Measurements from ENCODE around the gene FRMD4B.

FRMD4B gene

DNA sequence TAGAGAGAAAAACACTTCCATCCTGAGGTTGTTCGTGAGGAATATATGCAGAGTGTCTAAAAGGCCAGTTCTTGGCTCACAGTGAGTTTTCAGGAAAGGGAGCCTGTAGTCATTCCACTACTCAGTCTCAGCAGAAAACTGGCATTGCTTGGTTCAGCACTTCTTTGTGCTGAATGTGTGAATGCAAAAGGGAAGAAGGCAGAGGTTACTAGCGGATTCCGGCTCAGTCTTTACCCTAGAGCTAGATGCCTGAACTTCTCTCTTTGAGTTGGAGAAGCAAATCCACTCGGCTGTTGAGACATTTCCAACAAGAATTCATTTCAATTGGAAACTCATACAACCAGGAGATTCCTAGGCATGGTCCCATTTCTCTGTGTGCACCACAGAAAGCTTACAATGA is 23.1 kb upstream of the FRMD4B start:
- no peak for TF ChIP-seq Cebpa-rat (IDR thresholded peaks at IDR 0.05)
- peaks cover 0 to 15% (median 6%) of the 10 kb centered on the region in 11 experiments; a peak in 11 of 22 replicates for H3K36me3 ChIP-seq
- H3K27ac ChIP-seq, result peak overlapping the region in 3 of 11 experiments; percentile 63 to 92 (median 87); a peak in 6 of 22 replicates
- peak overlapping the region in 3 of 11 experiments; percentile 19 to 81 (median 72); a peak in 5 of 22 replicates for H3K9ac ChIP-seq
- peaks cover 17 to 67% (median 30%) of the 10 kb centered on the region in 10 experiments for H3K4me1 ChIP-seq
- H3K27me3 ChIP-seq, result no peaks in the 10 kb centered on the region
- peak overlapping the region in 8 of 11 experiments; percentile 38 to 86 (median 60); a peak in 9 of 22 replicates for H3K4me2 ChIP-seq
- no peaks in the 10 kb centered on the region for H4K20me1 ChIP-seq
- H3K9me3 ChIP-seq (replicated peaks in 1 of 11), result peaks cover 13 to 25% (median 22%) of the 10 kb centered on the region in 11 experiments
- no peak overlapping the region for H3K4me3 ChIP-seq

DNA sequence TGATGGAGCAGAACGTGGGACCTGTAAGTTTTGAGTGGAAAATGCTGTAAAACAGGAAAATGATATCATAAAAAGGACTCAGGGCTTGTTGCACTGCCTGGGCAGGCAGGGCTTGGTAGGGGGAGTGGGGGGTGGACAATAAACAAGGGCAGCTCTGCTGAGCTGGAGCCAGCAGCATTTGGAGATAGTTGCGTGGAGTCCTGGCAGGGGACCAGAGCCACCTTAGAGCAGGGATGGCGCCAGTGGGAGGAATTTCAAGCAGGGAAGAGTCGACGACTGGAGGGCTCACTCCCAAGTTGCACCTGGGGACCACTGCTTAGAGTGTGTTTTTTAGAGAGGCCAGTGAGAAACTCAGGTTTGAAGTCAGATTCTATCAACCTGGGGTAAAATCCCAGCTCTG is 22.7 kb upstream of the FRMD4B start:
- Histone ChIP-seq H3K27me3 (no peaks in the 10 kb centered on the region), H3K9ac (peak overlapping the region in 2 of 11 experiments; percentile 72 to 76; a peak in 5 of 22 replicates), H3K36me3 (peaks cover 0 to 15% (median 6%) of the 10 kb centered on the region in 11 experiments; a peak in 11 of 22 replicates), H3K4me1 (peaks cover 13 to 62% (median 26%) of the 10 kb centered on the region in 10 experiments), H3K4me2 (peak overlapping the region in 3 of 11 experiments; percentile 64 to 86 (median 84); a peak in 6 of 22 replicates), H3K9me3 (replicated peaks in 1 of 11) (peaks cover 13 to 25% (median 22%) of the 10 kb centered on the region in 11 experiments), H4K20me1 (no peaks in the 10 kb centered on the region), H3K27ac (peak overlapping the region in 3 of 11 experiments; percentile 24 to 92 (median 87); a peak in 5 of 22 replicates), H3K4me3 (no peak overlapping the region)
- TF ChIP-seq Cebpa-rat (IDR thresholded peaks at IDR 0.05), result no peak

DNA sequence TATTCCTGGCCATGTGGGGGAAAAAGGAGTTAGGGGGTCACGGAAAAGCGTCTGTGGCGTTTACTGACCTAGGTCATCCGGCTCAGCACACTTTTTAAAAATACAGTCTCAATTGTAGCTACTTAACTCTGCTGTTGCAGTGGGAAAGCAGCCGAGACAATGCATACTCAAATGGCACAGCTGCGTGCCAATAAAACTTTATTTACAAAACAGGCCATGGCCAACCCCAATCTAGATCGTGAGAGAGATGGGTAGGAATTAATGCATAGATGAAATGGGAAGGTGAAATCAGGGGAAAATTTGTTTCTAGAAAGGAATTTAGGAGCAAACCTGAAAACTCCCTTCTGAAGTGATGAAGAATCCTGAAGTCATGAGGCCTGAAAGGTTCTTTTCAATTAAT is 22.0 kb upstream of the FRMD4B start:
- Histone ChIP-seq H3K36me3 (peaks cover 0 to 15% (median 6%) of the 10 kb centered on the region in 11 experiments; a peak in 11 of 22 replicates), H3K4me2 (peak overlapping the region in 2 of 11 experiments; percentile 84 to 86; a peak in 4 of 22 replicates), H3K4me3 (no peak overlapping the region), H3K27ac (peak overlapping the region in 2 of 11 experiments; percentile 87 to 92; a peak in 4 of 22 replicates), H3K9me3 (replicated peaks in 1 of 11) (peaks cover 13 to 25% (median 22%) of the 10 kb centered on the region in 11 experiments), H3K27me3 (no peaks in the 10 kb centered on the region), H4K20me1 (no peaks in the 10 kb centered on the region), H3K4me1 (peaks cover 11 to 60% (median 25%) of the 10 kb centered on the region in 10 experiments), H3K9ac (peak overlapping the region in 1 of 11 experiments; percentile 76; a peak in 1 of 22 replicates)
- no peak for TF ChIP-seq Cebpa-rat (IDR thresholded peaks at IDR 0.05)

DNA sequence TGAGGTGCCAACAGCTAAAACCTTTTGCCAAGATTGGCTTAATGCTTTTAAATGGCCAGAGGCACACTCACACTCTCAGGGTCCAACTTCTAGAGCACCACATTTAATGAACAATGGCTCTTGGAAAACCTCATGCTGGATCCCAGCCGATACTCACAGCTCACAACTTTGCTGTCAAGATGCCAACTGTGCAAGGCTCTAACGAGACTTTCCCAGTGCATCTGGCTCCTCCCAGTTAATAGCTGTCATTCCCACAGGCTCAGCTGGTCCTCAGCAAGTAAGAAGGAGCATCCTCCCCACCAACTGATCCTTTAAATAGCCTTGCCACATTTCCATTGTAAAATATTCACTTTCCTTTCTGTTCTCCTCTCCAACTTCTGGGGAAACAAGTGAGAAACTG is 20.3 kb upstream of the FRMD4B start:
- Histone ChIP-seq H4K20me1 (no peaks in the 10 kb centered on the region), H3K4me1 (peaks cover 11 to 47% (median 18%) of the 10 kb centered on the region in 10 experiments), H3K4me2 (peak overlapping the region in 1 of 11 experiments; percentile 42; a peak in 1 of 22 replicates), H3K9ac (no peak overlapping the region), H3K27ac (no peak overlapping the region), H3K36me3 (peaks cover 0 to 15% (median 6%) of the 10 kb centered on the region in 11 experiments; a peak in 11 of 22 replicates), H3K4me3 (no peak overlapping the region), H3K27me3 (no peaks in the 10 kb centered on the region), H3K9me3 (replicated peaks in 1 of 11) (peaks cover 13 to 25% (median 22%) of the 10 kb centered on the region in 11 experiments)
- no peak for TF ChIP-seq Cebpa-rat (IDR thresholded peaks at IDR 0.05)

DNA sequence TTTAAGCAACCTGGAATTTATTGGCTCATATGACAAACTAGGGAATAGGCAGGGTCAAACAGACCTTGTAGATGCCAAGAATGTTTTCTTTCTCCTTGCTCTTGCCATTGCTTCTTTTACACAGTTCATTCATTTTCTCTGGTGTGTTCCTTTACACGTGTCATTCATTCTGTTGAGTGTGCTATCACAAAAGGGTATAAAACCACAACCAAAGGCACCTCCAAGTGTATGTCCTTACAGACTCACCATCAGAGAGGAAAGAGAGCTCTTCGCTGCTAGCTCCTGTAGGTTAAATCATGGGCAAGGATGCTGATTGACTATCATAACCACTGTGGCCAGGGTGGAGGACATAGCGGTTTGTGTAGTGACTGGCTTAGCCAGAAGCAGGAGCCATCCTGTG is 19.2 kb upstream of the FRMD4B start:
- H3K4me3 ChIP-seq, result no peak overlapping the region
- peaks cover 8 to 38% (median 11%) of the 10 kb centered on the region in 10 experiments for H3K4me1 ChIP-seq
- no peak overlapping the region for H3K4me2 ChIP-seq
- peaks cover 13 to 25% (median 22%) of the 10 kb centered on the region in 11 experiments for H3K9me3 ChIP-seq (replicated peaks in 1 of 11)
- peaks cover 0 to 15% (median 6%) of the 10 kb centered on the region in 11 experiments; a peak in 11 of 22 replicates for H3K36me3 ChIP-seq
- H3K27me3 ChIP-seq, result no peaks in the 10 kb centered on the region
- no peak for TF ChIP-seq Cebpa-rat (IDR thresholded peaks at IDR 0.05)
- no peak overlapping the region for H3K27ac ChIP-seq
- H4K20me1 ChIP-seq, result no peaks in the 10 kb centered on the region
- no peak overlapping the region for H3K9ac ChIP-seq

DNA sequence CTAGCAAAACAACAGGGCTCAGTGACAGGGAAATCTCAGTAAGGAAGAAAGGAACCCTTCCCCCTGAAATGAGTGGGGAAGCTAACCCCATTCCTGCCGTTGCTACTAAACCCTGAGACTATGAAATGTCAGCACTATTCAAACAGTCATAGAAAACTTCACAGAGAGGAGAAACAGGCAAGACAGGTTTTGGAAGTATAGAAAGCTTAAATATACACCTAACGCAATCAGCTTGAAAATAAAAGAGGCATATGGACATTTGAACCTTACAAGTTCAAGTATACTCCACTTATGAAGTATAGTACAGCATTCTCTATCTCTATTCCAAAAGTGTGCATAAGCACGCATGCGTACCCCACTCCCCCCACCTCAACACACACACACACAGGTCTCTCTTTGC is 17.6 kb upstream of the FRMD4B start:
- H3K4me1 ChIP-seq, result peaks cover 0 to 33% (median 5%) of the 10 kb centered on the region in 10 experiments; a peak in 12 of 20 replicates
- H3K4me3 ChIP-seq, result no peak overlapping the region
- no peak for TF ChIP-seq Cebpa-rat (IDR thresholded peaks at IDR 0.05)
- H3K9ac ChIP-seq, result no peak overlapping the region
- H3K9me3 ChIP-seq (replicated peaks in 1 of 11), result peaks cover 13 to 25% (median 22%) of the 10 kb centered on the region in 11 experiments
- no peak overlapping the region for H3K27ac ChIP-seq
- H3K27me3 ChIP-seq, result no peaks in the 10 kb centered on the region
- peak overlapping the region in 1 of 11 experiments; percentile 8; a peak in 1 of 22 replicates for H3K4me2 ChIP-seq
- H4K20me1 ChIP-seq, result no peaks in the 10 kb centered on the region
- peaks cover 0 to 15% (median 6%) of the 10 kb centered on the region in 11 experiments; a peak in 11 of 22 replicates for H3K36me3 ChIP-seq

DNA sequence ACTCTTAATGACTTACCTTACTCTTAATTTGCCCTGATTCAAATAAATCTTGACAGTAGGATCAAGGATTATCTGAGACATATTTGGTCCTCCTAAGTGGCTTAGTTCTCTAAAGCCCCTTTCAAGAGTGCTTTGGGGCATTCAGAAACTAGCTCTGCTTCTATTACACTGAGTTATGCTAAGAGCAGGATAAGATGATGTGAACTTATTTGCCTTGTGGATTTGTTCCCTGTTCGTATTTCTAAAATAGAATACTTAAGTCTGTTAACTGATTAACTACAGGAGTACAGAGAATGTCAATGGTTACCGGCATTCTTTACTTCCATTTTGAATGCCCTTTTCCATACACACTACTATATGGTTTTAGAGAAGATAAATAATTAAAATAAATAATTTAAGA is 14.8 kb upstream of the FRMD4B start:
- Histone ChIP-seq H3K4me2 (no peak overlapping the region), H3K27ac (no peak overlapping the region), H3K27me3 (no peaks in the 10 kb centered on the region), H3K36me3 (peaks cover 0 to 13% (median 6%) of the 10 kb centered on the region in 11 experiments; a peak in 11 of 22 replicates), H3K9me3 (replicated peaks in 1 of 11) (peaks cover 14 to 33% (median 25%) of the 10 kb centered on the region in 11 experiments), H3K4me3 (no peak overlapping the region), H3K9ac (no peak overlapping the region), H3K4me1 (peaks cover 0 to 12% (median 7%) of the 10 kb centered on the region in 10 experiments; a peak in 12 of 20 replicates), H4K20me1 (no peaks in the 10 kb centered on the region)
- TF ChIP-seq Cebpa-rat (IDR thresholded peaks at IDR 0.05), result no peak

DNA sequence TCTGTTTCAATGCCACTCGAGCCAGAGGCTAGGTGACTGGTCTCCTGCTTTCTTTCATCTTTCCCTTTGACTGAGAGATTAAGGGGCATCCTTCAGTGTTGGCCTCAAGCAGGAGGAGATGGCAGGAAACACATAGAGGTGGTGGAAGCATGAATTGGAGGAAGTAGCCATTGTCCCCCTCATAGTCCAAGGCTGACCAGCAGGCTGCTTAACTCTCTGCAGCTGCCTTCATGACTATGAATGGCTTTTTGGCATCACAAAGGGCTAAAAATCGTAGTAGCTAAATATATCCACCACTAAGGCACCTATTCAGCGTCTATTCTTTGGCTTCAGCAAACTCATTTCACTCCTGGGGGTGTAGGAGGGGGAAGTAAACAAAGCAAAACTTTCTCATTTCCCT is 7.0 kb upstream of the FRMD4B start:
- H3K9me3 ChIP-seq (replicated peaks in 1 of 11), result peaks cover 11 to 26% (median 20%) of the 10 kb centered on the region in 11 experiments
- H3K27me3 ChIP-seq, result no peaks in the 10 kb centered on the region
- H3K36me3 ChIP-seq, result no peaks in the 10 kb centered on the region
- H4K20me1 ChIP-seq, result no peaks in the 10 kb centered on the region
- H3K4me2 ChIP-seq, result peak overlapping the region in 1 of 11 experiments; percentile 42; a peak in 3 of 22 replicates
- H3K9ac ChIP-seq, result no peak overlapping the region
- no peak for TF ChIP-seq Cebpa-rat (IDR thresholded peaks at IDR 0.05)
- H3K4me1 ChIP-seq, result peaks cover 31 to 52% (median 37%) of the 10 kb centered on the region in 10 experiments
- H3K27ac ChIP-seq, result peak overlapping the region in 3 of 11 experiments; percentile 13 to 35 (median 19); a peak in 4 of 22 replicates
- H3K4me3 ChIP-seq, result no peak overlapping the region

DNA sequence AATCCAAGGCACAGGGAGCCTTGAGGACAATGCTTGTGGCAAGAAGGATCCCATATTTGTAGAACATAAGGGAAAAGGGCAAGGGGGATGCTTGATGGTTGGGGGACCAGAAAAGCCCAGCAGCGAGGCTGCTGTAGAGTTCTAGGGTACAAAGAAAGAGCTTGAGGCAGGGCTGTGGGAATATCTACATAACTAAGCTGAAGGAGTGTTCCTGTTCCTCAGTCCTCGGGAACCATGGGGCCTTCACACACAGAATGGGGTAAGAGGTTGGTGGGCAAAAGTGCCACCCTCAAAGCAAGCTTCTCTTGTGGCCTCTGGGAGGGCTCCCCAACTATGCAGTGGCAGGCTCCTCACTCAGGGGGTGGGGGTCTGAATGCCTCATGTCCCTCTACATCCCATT is 6.5 kb upstream of the FRMD4B start:
- no peak overlapping the region for H3K9ac ChIP-seq
- H3K36me3 ChIP-seq, result no peaks in the 10 kb centered on the region
- H3K4me3 ChIP-seq, result no peak overlapping the region
- no peak for TF ChIP-seq Cebpa-rat (IDR thresholded peaks at IDR 0.05)
- H3K9me3 ChIP-seq (replicated peaks in 1 of 11), result peaks cover 11 to 25% (median 20%) of the 10 kb centered on the region in 11 experiments
- H3K4me1 ChIP-seq, result peaks cover 35 to 56% (median 41%) of the 10 kb centered on the region in 10 experiments
- peak overlapping the region in 1 of 11 experiments; percentile 0; a peak in 3 of 22 replicates for H3K4me2 ChIP-seq
- no peaks in the 10 kb centered on the region for H4K20me1 ChIP-seq
- H3K27ac ChIP-seq, result peak overlapping the region in 2 of 11 experiments; percentile 19 to 35; a peak in 2 of 22 replicates
- no peaks in the 10 kb centered on the region for H3K27me3 ChIP-seq

Measured in BLaER1 treated with 17β-estradiol and CSF1 and Interleukin-3, amounts not matched to agents 10 nM and 100 nM (cell line).